ENCODE data around the gene MRPS6. TPM values are rescaled to one million over a fixed set of nuclear protein-coding genes. Genes with fewer than 3 reads are reported as not detected.

Gene MRPS6
- total and polyA plus RNA-seq, 2 of the 4 experiments (the other 2 are of a cell fraction) = 7.5 to 35.1 TPM

DNA sequence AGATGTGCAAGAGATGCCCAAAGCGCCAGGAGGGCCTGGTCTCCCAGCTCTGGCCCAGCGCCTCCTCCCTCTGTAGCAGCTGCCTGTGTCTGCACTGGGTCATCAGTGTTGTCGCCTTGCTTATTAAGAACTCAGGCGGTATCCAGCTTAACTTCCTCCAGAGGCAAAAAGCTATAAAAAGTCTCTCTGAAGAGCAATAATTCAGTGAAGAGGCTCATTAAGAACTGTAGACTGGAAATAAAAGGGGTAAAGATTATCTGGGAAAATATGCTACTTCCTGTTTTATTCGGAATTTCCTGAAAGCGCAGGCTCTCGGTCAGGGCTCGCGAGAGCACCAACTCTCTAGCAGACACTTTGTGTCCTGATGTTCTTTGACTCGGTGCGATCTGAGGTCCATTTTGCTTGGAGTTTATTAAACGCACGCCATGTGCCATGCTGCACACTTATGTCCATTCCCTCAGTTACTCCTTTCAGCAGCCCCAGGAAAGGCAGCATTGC lies 70.4 kb downstream of the MRPS6 start:
- no peak overlapping the region for H3K18ac ChIP-seq (ENCODE audit: low read depth, low read length)
- in situ Hi-C loops (cut with MboI; ENCODE audit: low sequenced_read_pairs) (no loop called here), intact Hi-C loops (cut with micrococcal nuclease) (no loop called here), dilution Hi-C loops (cut with HindIII; ENCODE audit: low sequenced_read_pairs, unreplicated experiment) (no loop called here)
- no peak overlapping the region for H2BK5ac ChIP-seq (ENCODE audit: low read depth, low read length, poor library complexity, severe bottlenecking)
- peaks cover 10% of the 10 kb centered on the region for H3K36me3 ChIP-seq (ENCODE audit: control insufficient read depth, insufficient read depth, low read length)
- no peak overlapping the region for H3K14ac ChIP-seq (replicated peaks; ENCODE audit: low read depth, low read length)
- H2BK15ac ChIP-seq (ENCODE audit: low read depth, low read length) = no peak overlapping the region
- no peak overlapping the region for H3K4ac ChIP-seq (ENCODE audit: low read depth, low read length)
- H3K79me1 ChIP-seq (ENCODE audit: low read depth in 1 of 2, low read length in 2 of 2) = peaks cover 11 to 19% of the 10 kb centered on the region in 2 experiments; a peak in 3 of 4 replicates
- no peak overlapping the region for H2AK5ac ChIP-seq (ENCODE audit: low read depth, low read length)
- no peak overlapping the region for H4K8ac ChIP-seq (ENCODE audit: low read depth in 2 of 2, low read length in 2 of 2)
- POLR2A ChIA-PET (ENCODE audit: unreplicated experiment) = no interaction called here
- TF ChIP-seq, protein P1, sequence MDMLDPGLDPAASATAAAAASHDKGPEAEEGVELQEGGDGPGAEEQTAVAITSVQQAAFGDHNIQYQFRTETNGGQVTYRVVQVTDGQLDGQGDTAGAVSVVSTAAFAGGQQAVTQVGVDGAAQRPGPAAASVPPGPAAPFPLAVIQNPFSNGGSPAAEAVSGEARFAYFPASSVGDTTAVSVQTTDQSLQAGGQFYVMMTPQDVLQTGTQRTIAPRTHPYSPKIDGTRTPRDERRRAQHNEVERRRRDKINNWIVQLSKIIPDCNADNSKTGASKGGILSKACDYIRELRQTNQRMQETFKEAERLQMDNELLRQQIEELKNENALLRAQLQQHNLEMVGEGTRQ (IDR thresholded peaks at IDR 0.05; ENCODE audit: low read depth, low read length) = no peak
- no peak for TF ChIP-seq POLR2A (IDR thresholded peaks at IDR 0.05; ENCODE audit: low read depth, low read length)
- TF ChIP-seq NFE2L2 (IDR thresholded peaks at IDR 0.05; ENCODE audit: low read depth, low read length) = no peak
- no peak for TF ChIP-seq FOS (IDR thresholded peaks at IDR 0.05; ENCODE audit: low read depth, low read length)
- TF ChIP-seq CEBPB (IDR thresholded peaks at IDR 0.05; ENCODE audit: low read depth, low read length) = no peak
- TF ChIP-seq, protein P2, sequence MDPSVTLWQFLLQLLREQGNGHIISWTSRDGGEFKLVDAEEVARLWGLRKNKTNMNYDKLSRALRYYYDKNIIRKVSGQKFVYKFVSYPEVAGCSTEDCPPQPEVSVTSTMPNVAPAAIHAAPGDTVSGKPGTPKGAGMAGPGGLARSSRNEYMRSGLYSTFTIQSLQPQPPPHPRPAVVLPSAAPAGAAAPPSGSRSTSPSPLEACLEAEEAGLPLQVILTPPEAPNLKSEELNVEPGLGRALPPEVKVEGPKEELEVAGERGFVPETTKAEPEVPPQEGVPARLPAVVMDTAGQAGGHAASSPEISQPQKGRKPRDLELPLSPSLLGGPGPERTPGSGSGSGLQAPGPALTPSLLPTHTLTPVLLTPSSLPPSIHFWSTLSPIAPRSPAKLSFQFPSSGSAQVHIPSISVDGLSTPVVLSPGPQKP (IDR thresholded peaks at IDR 0.05; ENCODE audit: borderline replicate concordance, low read depth, low read length) = no peak
- no peak for TF ChIP-seq BHLHE40 (IDR thresholded peaks at IDR 0.05; ENCODE audit: low read depth, low read length)
- no peak for TF ChIP-seq MAZ (IDR thresholded peaks at IDR 0.05; ENCODE audit: borderline replicate concordance, low read depth, low read length)
- TF ChIP-seq CHD1 (IDR thresholded peaks at IDR 0.05; ENCODE audit: low read depth, low read length) = no peak
- no peak for TF ChIP-seq MXI1 (IDR thresholded peaks at IDR 0.05; ENCODE audit: borderline replicate concordance, low read depth, low read length)
- no peak for TF ChIP-seq SMC3 (IDR thresholded peaks at IDR 0.05; ENCODE audit: low read depth, low read length)
- no peak for TF ChIP-seq RCOR1 (IDR thresholded peaks at IDR 0.05; ENCODE audit: insufficient replicate concordance, low read length)
- TF ChIP-seq RFX5 (IDR thresholded peaks at IDR 0.05; ENCODE audit: low read depth, low read length) = no peak
- no peak for DNase-seq
- no peak overlapping the region for H2BK20ac ChIP-seq (ENCODE audit: low read depth, low read length)
- H3K27ac ChIP-seq (ENCODE audit: insufficient read depth, low read length) = no peak overlapping the region
- H3K27me3 ChIP-seq (ENCODE audit: control insufficient read depth, insufficient read depth, low read length) = no peaks in the 10 kb centered on the region
- CTCF ChIA-PET = no interaction called here
- no peak overlapping the region for H2BK120ac ChIP-seq (ENCODE audit: low read depth, low read length)
- peaks cover 4% of the 10 kb centered on the region; the same call in 1 of the 2 replicates for H4K20me1 ChIP-seq (ENCODE audit: insufficient read depth, low read length)
- no peak overlapping the region for H2AK9ac ChIP-seq (replicated peaks; ENCODE audit: low read depth, low read length, poor library complexity)
- no peak overlapping the region for H4K5ac ChIP-seq (ENCODE audit: low read depth, low read length)
- 87% methylated on average over 8 of the region's 13 CpGs; no CpG with 5 or more reads in 1 of the 2 experiments for WGBS, 2 experiments (ENCODE audit: extremely low coverage in 2 of 2, insufficient read length in 1 of 2)
- H3K23ac ChIP-seq (ENCODE audit: low read depth, low read length) = no peak overlapping the region
- H4K91ac ChIP-seq (ENCODE audit: insufficient read depth, low read depth, low read length) = no peak overlapping the region
- H3K9ac ChIP-seq (ENCODE audit: low read depth, low read length) = no peak overlapping the region
- H3K4me2 ChIP-seq (ENCODE audit: low read depth, low read length) = no peak overlapping the region
- no peak overlapping the region for H2AFZ ChIP-seq (replicated peaks; ENCODE audit: low read length, poor library complexity)
- peaks cover 8% of the 10 kb centered on the region for H3K9me1 ChIP-seq (ENCODE audit: insufficient read depth, low read length)
- no TSS peak for BruUV-seq (replicated peaks)
- no peak for ATAC-seq (ENCODE audit: low read depth)
- H3K9me3 ChIP-seq (ENCODE audit: control insufficient read depth, insufficient read depth, low read length) = no peaks in the 10 kb centered on the region
- H3K56ac ChIP-seq (ENCODE audit: extremely low read depth, insufficient read depth, low read length) = no peak overlapping the region
- H3K4me1 ChIP-seq (ENCODE audit: control insufficient read depth, insufficient read depth, low read length) = peaks cover 11% of the 10 kb centered on the region
- no peak overlapping the region for H3K4me3 ChIP-seq (ENCODE audit: insufficient read depth, low read depth, low read length)
